Brain pericyte (primary cell): ENCODE measurements around the gene FCGR1A.
A peak's percentile ranks its signal among the peaks of the same experiment; 100 is the strongest.
"Not testable (repeated sequence)": the region's sequence is repeated elsewhere in the genome, so short reads cannot be mapped to it uniquely, and the experiment has no call there.

ENCODE experiments used
- DNase-seq: peaks from one replicate; pipeline ENCODE4 v3.0.0-alpha.2; 2012; ENCODE audit warnings: low read depth, low spot score

Gene FCGR1A

GRCh38 chr1:149777084-149777483 is 5.4 kb upstream of the FCGR1A start:
- DNase-seq = not testable (repeated sequence)

- not testable (repeated sequence) for DNase-seq
These were observed 4.2 kb upstream of the FCGR1A start for GRCh38 chr1:149778313-149778712.

GRCh38 chr1:149781413-149781984 is 995 bp upstream of the FCGR1A start:
- not testable (repeated sequence) for DNase-seq

GRCh38 chr1:149783289-149783688 is 795 bp downstream of the FCGR1A start:
- not testable (repeated sequence) for DNase-seq

GRCh38 chr1:149783868-149784267 is 1.4 kb downstream of the FCGR1A start:
- not testable (repeated sequence) for DNase-seq

GRCh38 chr1:149787688-149788451 is 5.4 kb downstream of the FCGR1A start:
- DNase-seq = not testable (repeated sequence)

- DNase-seq = not testable (repeated sequence)
These were observed 10.0 kb downstream of the FCGR1A start for GRCh38 chr1:149792502-149792901.

DNA sequence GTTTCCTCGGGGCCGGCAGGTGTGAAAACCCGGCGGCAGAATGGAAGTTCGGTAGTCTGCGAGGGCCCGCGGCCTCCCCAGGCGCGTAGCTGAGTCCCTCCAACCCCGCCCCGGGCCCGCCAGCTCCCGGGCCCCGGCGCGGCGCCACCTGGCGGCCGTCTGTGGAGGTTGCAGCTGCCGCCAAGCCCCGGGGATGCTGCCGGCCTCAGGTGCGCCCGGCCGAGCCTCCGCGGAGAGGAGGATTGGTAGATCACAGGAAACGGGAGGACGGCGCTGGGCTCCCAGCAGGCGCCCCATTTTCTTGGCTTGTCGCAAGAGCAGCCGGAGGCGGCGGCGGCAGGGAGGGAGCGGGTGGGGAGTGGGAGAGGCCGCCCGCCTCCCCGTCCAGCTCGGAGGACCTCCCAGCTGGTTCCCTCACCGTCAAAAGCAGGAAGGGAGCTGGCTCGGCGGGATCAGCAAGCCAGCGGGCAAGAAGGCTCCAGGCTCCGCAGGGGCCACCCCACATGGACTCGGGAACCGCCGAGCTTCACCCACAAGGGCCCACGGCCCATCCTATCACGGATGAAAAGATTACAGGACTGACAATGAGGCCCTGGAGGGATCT is 10.5 kb downstream of the FCGR1A start:
- not testable (repeated sequence) for DNase-seq

DNA sequence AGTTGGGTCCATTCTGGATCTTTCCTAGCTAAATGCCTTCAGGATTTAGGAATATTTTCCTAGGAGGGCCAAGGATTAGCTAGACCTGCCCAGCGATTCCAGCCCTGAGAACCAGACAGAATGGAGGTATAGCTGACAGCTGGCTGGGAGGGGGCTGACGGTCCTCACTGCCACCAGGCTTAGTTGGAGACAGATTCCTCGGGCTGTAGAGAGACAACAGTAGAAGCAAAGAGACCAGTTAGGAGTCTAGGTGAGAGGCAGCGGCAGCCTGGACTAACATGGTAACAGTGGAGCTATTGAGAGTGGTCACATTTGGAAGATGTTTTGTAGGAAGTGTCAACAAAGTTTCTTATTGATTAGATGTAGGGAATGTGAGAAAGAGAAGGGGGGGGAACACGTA is 11.4 kb downstream of the FCGR1A start:
- not testable (repeated sequence) for DNase-seq

- DNase-seq = not testable (repeated sequence)
These were observed 19.1 kb downstream of the FCGR1A start for GRCh38 chr1:149801628-149802027.

DNA sequence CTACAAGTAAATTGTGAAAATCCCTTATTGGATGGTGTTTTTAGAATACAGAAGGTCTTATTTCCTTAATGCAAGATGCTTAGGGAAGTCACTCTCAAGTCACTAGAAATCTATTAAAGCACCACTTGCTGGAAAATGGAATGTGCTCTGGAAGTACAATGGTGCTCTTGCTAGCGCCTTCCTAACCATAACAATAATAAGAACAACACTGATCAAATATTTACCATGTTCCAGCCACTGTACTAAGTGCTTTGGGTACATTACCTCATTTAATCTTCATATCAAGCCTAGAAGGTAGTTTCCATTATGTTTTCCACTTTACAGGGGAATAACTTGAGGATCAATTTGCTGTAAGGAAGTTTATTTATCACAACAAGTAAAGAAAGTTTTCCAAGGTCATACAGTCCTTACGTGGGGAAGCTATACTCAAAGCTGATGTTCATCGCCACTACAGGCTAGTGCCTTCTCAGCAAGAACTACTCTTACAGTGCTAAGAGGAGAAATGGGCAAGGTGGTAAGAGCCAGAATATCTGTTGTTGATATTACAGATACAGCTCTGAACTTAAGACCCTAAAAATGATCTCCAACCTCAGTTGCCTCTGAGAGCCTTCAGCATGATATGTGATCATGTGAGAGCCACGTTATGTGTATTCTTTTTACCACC is 22.1 kb downstream of the FCGR1A start:
- not testable (repeated sequence) for DNase-seq

- DNase-seq = not testable (repeated sequence)
These were observed 28.4 kb downstream of the FCGR1A start for GRCh38 chr1:149810697-149811405.

- DNase-seq = not testable (repeated sequence)
These were observed 29.0 kb downstream of the FCGR1A start for GRCh38 chr1:149811514-149811889.

- DNase-seq = peak; percentile 75
These were observed 29.7 kb downstream of the FCGR1A start for GRCh38 chr1:149811890-149812829.

GRCh38 chr1:149812893-149813801 is 30.7 kb downstream of the FCGR1A start:
- DNase-seq = not testable (repeated sequence)

- not testable (repeated sequence) for DNase-seq
These were observed 37.9 kb downstream of the FCGR1A start for GRCh38 chr1:149820387-149820786.

DNA sequence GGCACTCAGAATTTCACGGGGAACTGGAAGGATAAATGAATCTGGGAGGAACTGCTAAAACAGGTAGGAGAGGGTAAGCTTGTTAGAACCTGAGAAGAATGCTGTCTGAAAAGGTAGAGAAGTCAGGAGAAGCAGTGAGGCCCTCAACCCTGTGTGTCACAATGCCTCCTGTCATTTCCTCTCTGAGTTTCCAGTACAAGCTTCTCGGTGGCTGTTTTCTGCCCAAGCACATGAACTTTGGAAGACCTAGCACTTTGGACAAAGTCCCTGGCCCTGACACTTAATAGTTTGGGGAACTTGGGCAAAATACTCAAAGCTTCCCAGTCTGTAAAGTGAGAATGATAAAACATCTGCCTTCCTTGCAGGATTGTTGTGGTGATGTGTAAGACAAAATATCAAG is 44.1 kb downstream of the FCGR1A start:
- not testable (repeated sequence) for DNase-seq

GRCh38 chr1:149831764-149832315 is 49.3 kb downstream of the FCGR1A start:
- DNase-seq = not testable (repeated sequence)
